Testis (tissue), 2 donors: Measurements from ENCODE around the gene LYPD6.

Experiments used
- CTCF ChIP-seq, 3 experiments: fragments of 450-650 bp in 2 of 3; fragments of 200-600 bp in 1 of 3; sonication (generic) in 1 of 3; IDR thresholded peaks; one replicate each; pipeline ENCODE4 v1.5.1; 2016 to 2019; ENCODE audit warnings: antibody characterized with exemption in 3 of 3, mild to moderate bottlenecking in 2 of 3, moderate library complexity in 1 of 3
- POLR2A ChIP-seq: fragments of 450-650 bp; IDR thresholded peaks from one replicate; pipeline ENCODE4 v1.6.1; 2017; ENCODE audit warnings: antibody characterized with exemption, mild to moderate bottlenecking, moderate library complexity

GRCh38 chr2:149413487-149413886, 83.1 kb downstream of the LYPD6 start:
- TF ChIP-seq CTCF (IDR thresholded peaks at IDR 0.05) (no peak), POLR2A (no peak)
